PC-3 (cell line): ENCODE measurements around the gene RHBDD2.

Experiments used
- EZH2 ChIP-seq: fragments of 300-600 bp; sonication (generic); IDR thresholded peaks from one replicate; pipeline ENCODE4 v1.6.1; 2017; ENCODE audit warnings: antibody characterized with exemption, mild to moderate bottlenecking, low read length; ENCODE audit not compliant: unreplicated experiment
- EZH2phosphoT487 ChIP-seq: fragments of 300-600 bp; sonication (generic); IDR thresholded peaks from 2 replicates; pipeline ENCODE4 v1.6.1; 2018; ENCODE audit warnings: mild to moderate bottlenecking, antibody characterized with exemption, low read length, borderline replicate concordance
- TF ChIP-seq, protein P1 (sequence below): fragments of 300-600 bp; sonication (generic); conservative IDR thresholded peaks from 2 replicates; pipeline ENCODE4 v1.5.1; 2017; ENCODE audit warnings: antibody characterized with exemption, low read depth, mild to moderate bottlenecking, low read length

DNA sequence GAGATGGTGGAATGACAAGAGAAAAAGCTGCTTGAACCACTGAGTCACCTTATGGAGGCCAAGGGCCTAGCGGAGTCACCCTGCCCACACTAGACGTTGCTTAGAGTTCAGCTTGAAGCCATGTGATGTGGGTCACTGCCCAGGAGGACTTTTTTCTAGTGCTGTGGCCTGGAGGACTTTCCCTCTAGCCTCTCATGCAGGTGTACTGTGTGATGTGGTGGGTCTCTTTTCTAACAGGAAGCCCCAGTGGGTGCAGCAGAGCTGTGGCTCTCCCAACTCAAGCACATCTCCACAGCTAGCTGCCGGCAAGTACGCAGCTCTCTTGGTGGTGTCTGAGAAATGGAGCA, 49.7 kb downstream of the RHBDD2 start:
- TF ChIP-seq, protein P1, sequence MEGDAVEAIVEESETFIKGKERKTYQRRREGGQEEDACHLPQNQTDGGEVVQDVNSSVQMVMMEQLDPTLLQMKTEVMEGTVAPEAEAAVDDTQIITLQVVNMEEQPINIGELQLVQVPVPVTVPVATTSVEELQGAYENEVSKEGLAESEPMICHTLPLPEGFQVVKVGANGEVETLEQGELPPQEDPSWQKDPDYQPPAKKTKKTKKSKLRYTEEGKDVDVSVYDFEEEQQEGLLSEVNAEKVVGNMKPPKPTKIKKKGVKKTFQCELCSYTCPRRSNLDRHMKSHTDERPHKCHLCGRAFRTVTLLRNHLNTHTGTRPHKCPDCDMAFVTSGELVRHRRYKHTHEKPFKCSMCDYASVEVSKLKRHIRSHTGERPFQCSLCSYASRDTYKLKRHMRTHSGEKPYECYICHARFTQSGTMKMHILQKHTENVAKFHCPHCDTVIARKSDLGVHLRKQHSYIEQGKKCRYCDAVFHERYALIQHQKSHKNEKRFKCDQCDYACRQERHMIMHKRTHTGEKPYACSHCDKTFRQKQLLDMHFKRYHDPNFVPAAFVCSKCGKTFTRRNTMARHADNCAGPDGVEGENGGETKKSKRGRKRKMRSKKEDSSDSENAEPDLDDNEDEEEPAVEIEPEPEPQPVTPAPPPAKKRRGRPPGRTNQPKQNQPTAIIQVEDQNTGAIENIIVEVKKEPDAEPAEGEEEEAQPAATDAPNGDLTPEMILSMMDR: no peak
- TF ChIP-seq EZH2phosphoT487 (no peak), EZH2 (no peak)
